GM10266 (cell line): Measurements from ENCODE around the gene FOXC2.
"Not testable (repeated sequence)": the region's sequence is repeated elsewhere in the genome, so short reads cannot be mapped to it uniquely, and the experiment has no call there.

Experiments
- DNase-seq: peaks from one replicate; pipeline ENCODE4 v3.0.0; 2012; ENCODE audit errors: extremely low spot score
- TF ChIP-seq, protein P1 (sequence below): IDR thresholded peaks from 2 replicates; pipeline ENCODE4 v1.5.1; 2012; ENCODE audit warnings: mild to moderate bottlenecking, low read depth; ENCODE audit not compliant: control insufficient read depth, insufficient read depth; ENCODE audit errors: missing control alignments

FOXC2 gene

DNA sequence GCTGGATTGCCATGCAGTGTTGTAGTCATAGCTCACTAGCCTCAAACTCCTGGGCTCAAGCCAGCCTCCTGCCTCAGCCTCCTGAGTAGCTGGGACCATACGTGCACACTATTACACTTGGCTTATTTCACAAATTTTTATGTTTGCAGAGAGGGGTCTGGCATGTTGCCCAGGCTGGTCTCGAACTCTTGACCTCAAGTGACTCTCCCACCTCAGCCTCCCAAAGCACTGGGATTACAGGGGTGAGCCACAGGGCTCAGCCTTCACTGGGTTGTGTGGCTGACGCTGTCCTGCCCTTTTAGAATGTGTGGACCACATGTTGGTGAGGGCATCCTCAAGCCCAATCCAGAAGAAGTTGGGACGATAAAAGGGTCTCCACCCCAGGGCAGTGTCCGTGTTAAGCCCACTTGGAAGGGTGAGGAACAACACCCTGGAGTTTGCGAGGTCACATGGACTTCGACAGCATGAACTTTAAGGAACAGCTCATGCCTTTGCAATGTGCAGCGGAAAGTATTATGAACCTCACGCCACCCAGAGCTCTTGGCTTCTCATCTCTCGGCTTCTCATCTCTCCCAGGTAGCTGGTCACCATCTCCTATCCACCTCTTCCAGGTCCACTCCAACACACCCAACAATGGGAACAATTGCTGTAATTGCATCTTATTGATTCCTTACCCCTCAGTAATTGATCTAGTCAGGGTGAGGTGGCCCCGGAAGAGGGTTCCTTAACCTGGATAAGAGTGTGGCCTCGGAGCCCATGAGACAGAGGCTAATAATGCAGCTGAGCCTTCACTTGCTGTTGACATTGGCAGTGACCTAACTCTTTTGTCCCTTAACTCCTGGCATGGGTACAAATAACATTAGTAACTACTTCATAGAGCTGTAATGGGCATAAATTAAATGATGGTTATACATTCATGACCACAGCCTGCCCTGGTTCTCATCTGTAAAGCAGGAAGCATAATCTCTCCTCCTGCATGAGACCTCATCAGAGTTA is 18.4 kb downstream of the FOXC2 start:
- no peak for DNase-seq
- TF ChIP-seq, protein P1, sequence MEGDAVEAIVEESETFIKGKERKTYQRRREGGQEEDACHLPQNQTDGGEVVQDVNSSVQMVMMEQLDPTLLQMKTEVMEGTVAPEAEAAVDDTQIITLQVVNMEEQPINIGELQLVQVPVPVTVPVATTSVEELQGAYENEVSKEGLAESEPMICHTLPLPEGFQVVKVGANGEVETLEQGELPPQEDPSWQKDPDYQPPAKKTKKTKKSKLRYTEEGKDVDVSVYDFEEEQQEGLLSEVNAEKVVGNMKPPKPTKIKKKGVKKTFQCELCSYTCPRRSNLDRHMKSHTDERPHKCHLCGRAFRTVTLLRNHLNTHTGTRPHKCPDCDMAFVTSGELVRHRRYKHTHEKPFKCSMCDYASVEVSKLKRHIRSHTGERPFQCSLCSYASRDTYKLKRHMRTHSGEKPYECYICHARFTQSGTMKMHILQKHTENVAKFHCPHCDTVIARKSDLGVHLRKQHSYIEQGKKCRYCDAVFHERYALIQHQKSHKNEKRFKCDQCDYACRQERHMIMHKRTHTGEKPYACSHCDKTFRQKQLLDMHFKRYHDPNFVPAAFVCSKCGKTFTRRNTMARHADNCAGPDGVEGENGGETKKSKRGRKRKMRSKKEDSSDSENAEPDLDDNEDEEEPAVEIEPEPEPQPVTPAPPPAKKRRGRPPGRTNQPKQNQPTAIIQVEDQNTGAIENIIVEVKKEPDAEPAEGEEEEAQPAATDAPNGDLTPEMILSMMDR, result no peak

DNA sequence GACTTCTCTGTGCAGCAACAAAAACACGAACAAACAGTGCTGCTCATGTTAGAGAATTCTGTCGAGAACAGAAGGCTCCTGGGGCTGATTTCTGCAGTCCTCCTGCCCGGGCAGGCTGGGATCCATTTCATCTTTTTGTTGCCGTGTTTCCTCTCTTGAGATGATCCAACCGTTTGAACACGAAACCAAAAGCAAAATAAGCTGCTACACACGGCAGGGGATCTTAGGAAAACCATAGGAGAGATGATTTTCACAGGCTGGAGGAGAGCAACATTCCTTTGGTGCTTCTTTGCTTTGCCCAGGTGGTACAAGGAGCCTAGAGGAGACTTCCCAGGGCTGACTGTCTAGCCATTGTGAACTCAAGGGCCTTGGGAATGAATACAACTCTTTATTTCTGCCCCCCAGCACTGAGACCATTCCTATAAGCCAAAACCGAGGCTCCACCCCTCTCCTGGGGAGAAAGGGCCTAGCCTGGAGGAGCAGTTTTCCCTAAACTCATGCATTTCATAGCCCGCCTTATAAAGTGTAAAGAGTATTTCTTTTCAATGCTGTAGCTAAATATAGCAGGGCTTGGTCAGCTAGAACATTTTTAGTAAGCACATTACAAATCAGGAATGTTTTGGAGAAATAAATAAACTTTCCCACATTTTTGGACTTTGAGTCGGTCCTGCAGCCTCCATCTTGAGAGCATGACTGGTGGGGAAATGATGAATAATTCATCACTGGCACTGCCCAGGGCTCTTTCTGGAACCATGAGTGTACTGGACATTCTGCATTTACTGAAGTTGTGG is 19.4 kb downstream of the FOXC2 start:
- TF ChIP-seq, protein P1, result no peak
- no peak for DNase-seq

DNA sequence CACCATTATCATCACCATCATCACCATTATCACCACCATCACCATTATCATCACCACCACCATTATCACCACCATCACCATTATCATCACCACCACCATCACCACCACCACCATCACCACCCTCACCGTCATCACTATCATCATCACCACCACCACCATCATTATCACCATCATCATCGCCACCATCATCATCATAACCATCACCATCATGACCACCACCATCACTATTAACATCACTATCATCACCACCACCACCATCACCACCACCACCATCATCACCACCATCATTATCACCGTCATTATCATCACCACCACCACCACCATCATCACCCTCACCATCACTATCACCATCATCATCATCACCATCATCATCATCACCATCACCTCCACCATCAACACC is 20.9 kb downstream of the FOXC2 start:
- no peak for DNase-seq
- TF ChIP-seq, protein P1, result no peak

DNA sequence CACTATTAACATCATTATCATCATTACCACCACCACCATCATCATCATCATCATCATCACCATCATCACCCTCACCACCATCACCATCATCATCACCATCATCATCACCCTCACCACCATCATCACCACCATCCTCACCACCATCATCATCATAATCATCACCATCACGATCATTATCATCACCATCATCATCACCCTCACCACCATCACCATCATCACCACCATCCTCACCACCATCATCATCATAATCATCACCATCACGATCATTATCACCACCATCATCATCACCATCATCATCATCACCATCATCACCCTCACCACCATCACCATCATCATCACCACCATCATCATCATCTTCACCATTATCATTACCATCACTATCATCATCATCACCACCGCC is 21.3 kb downstream of the FOXC2 start:
- not testable (repeated sequence) for DNase-seq

DNA sequence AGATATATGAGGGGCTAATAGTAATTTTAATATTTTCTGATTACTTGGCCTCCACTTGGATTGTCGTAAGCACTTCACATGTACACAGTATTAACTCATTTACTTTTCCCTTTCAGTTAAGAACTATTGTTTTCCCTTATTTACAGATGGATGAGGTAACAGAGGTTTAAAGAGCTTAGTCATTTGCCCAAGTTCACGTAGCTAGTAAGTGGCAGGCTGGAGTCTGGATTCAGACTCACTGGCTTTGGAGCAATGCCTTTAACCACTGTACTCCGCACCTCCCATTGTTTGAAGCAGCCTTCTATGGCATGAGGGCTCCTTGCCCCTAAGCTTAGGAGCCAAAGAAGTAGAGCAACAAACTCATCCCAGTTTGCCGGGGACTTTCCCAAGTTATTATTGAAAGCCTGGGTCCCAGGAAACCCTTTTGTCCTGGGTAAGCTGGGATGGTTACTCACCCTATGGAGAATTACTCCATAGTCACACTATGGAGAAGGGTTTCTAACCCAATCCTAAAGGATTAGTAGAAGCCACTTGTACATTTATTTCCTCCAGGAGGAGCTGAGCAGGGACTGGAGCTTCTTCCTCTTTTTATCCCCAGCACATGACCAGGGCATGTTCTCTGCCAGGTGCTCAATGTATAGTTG is 24.0 kb downstream of the FOXC2 start:
- DNase-seq, result no peak
- TF ChIP-seq, protein P1, result no peak

DNA sequence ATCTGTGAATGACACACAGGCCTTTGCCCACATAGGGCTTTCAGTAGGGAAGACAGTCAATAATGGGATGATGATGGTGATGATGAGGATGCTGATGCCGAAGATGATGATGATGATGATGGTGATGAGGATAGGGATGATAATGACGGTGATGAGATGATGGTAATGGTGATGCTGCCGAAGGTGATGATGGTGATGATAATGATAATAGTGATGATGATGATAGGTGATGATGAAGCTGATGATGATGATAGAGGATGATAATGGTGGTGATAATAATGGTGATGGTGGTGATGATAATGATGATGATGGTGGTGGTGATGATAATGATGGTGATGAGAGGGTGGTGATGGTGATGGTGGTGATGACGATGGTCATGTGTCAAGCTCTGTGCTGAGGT is 24.6 kb downstream of the FOXC2 start:
- no peak for DNase-seq
- TF ChIP-seq, protein P1, result no peak

DNA sequence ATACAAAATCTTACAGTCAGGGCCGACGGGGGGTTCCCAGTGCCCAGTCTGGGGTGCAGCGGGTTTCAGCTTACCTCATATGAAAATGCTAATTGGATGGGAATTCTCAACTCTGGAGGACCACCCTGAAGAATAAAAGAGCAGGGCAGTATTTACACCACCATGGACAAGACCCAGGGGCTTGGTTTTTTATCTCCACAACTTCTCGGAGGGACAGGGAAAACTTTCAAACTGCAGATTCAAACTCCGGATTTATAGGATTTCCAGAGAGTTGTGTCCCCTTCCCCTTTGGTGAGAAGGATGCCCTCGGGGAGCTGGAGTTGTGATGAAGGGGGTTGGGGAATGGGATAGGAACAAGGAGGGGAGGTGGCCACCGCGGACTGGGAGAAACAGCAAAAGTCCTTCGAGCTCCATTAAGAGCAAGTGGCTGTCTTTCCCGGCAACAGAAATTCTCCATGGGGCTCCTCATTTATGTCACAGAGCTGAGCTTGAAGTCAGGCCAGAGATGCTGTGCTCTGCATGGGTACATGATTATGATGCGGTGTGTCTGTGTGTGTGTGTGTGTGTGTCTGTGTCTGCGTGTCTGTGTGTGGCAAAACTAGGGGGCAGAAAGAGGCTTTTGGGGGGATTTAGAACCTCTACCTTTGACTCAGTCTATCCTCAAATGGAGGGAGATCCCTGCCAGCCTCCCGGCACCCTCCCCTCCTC is 27.4 kb downstream of the FOXC2 start:
- DNase-seq, result no peak
- TF ChIP-seq, protein P1, result no peak
